Stomach (tissue), 9 donors: ENCODE data around the gene ZBTB42. TPM values are rescaled to one million over a fixed set of nuclear protein-coding genes. Genes with fewer than 3 reads are reported as not detected.

Source experiments
- DNase-seq, 2 donors: peaks; one replicate each; pipeline versions ENCODE4 v3.0.0 to v3.0.0-alpha.2; 2013 to 2019
- H3K27ac ChIP-seq, 5 donors: fragments of 200-600 bp in 4 of 5; sonication (generic) in 4 of 5; one replicate each; pipeline ENCODE4 v1.5.1; 2013 to 2019; ENCODE audit warnings: mild to moderate bottlenecking in 1 of 5, moderate library complexity in 1 of 5
- H3K27me3 ChIP-seq, 3 donors: fragments of 200-600 bp; sonication (generic); one replicate each; pipeline ENCODE4 v1.5.1; 2017 to 2019; ENCODE audit warnings: mixed run types in 1 of 3
- H3K36me3 ChIP-seq, 4 donors: fragments of 200-600 bp; sonication (generic); 1 replicate in 3 of 4; 2 replicates in 1 of 4; pipeline ENCODE4 v1.5.1; 2016 to 2019
- H3K4me1 ChIP-seq, 4 donors: fragments of 200-600 bp; sonication (generic); one replicate each; pipeline ENCODE4 v1.5.1; 2016 to 2019
- H3K4me3 ChIP-seq, 4 donors: fragments of 200-600 bp; sonication (generic) in 3 of 4; one replicate each; pipeline ENCODE4 v1.5.1; 2016 to 2019; ENCODE audit warnings: mild to moderate bottlenecking in 1 of 4
- H3K9me3 ChIP-seq, 4 donors: fragments of 200-600 bp; sonication (generic); one replicate each; pipeline ENCODE4 v1.5.1; 2016 to 2019
- EP300 ChIP-seq: sonication (generic); formaldehyde crosslinking; IDR thresholded peaks from one replicate; pipeline ENCODE4 v1.6.1; 2017; ENCODE audit warnings: antibody characterized with exemption
- POLR2A ChIP-seq, 4 donors: fragments of 450-650 bp; IDR thresholded peaks; one replicate each; pipeline ENCODE4 v1.6.1; 2016; ENCODE audit warnings: antibody characterized with exemption in 4 of 4, control low read depth in 2 of 4, mild to moderate bottlenecking in 1 of 4, moderate library complexity in 1 of 4
- POLR2AphosphoS5 ChIP-seq, 3 donors: sonication (generic); formaldehyde crosslinking; IDR thresholded peaks; one replicate each; pipeline ENCODE4 v1.6.1; 2016; ENCODE audit warnings: antibody characterized with exemption in 3 of 3
- WGBS, 5 donors: extraction: QIAGEN DNeasy Blood & Tissue Kit in 3 of 5; methylation state at CpG; one replicate each; pipeline versions ENCODE4 v1.1.5 to v1.1.7; 2013 to 2018; 5-methylcytosine and 5-hydroxymethylcytosine counted together
- intact Hi-C: fragments of 100-400 bp; cut with DNase I; formaldehyde crosslinking; loops from one replicate; pipeline ENCODE4 v1.15.1; 2023; ENCODE audit warnings: low total_unique reads
- polyA plus RNA-seq, 3 donors: library from polyadenylated mRNA; stranded (reverse); fragments of 200-250 nt; gene quantifications; one replicate each; pipeline ENCODE4 v1.2.3, GENCODE V29; 2013
- total RNA-seq, 5 donors: library from RNA; depleted of rRNA; stranded (reverse); fragments of >200 nt; gene quantifications; one replicate each; pipeline versions ENCODE4 v1.1.0 to v1.2.3, GENCODE V29; 2014 to 2016
- TF ChIP-seq, protein P1 (sequence below), 7 experiments: fragments of 450-650 bp in 4 of 7; fragments of 200-600 bp in 3 of 7; sonication (generic) in 3 of 7; IDR thresholded peaks; one replicate each; pipeline ENCODE4 v1.5.1; 2016 to 2019; ENCODE audit warnings: antibody characterized with exemption in 7 of 7, control low read depth in 2 of 7, mild to moderate bottlenecking in 1 of 7
- donor health status: healthy with polysubstance abuse.
- donor health status: Bipolar disorder and iron deficiency.
- donor health status: healthy.

Gene ZBTB42
- total and polyA plus RNA-seq, 8 donors: 4.6 to 59.7 (median 6.7) TPM

DNA sequence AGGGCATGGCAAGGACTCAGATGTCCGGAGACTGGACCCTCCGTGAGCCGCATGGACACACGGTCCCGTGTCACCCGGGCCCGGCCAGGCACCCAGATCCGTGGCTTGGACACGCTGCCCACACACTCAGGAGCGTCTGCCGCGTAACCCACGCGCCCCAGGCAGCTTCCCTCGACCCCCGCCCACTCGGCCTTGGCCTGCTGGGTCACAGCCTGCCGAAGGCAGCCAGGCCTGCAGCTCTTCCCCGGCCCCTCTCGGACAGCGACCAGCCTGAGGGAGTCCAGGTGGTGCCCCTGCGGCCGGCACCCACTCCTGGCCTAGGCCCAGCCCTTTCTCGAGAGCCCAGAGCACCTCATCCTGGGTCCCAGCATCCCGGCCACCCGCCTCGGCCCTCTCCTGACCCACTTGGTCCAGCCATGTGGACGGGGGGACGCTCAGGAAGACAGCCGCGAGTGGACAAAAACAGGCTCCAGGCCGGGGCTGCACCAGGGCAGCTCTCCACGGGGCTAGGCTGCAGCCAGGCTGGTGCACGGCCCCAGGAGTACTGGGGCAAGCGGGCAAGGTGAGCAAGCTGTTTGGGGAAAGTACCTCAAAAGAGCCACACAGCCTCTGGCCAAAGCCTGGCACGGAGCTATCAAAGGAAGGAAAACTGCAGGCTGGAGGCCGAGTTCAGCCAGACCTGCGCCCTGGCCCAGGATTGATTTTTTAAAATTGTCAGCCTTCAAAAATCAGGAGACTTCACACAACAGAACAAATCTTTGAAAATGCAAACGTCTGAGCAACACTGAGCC lies 11.8 kb upstream of the ZBTB42 start:
- Histone ChIP-seq H3K4me1 (peaks cover 90 to 100% (median 100%) of the 10 kb centered on the region in 4 donors), H3K9me3 (no peaks in the 10 kb centered on the region), H3K36me3 (peaks cover 23 to 69% (median 54%) of the 10 kb centered on the region in 4 donors), H3K27me3 (no peaks in the 10 kb centered on the region), H3K27ac (peak overlapping the region in 1 of 5 donors; percentile 61), H3K4me3 (no peak overlapping the region)
- TF ChIP-seq, protein P1, sequence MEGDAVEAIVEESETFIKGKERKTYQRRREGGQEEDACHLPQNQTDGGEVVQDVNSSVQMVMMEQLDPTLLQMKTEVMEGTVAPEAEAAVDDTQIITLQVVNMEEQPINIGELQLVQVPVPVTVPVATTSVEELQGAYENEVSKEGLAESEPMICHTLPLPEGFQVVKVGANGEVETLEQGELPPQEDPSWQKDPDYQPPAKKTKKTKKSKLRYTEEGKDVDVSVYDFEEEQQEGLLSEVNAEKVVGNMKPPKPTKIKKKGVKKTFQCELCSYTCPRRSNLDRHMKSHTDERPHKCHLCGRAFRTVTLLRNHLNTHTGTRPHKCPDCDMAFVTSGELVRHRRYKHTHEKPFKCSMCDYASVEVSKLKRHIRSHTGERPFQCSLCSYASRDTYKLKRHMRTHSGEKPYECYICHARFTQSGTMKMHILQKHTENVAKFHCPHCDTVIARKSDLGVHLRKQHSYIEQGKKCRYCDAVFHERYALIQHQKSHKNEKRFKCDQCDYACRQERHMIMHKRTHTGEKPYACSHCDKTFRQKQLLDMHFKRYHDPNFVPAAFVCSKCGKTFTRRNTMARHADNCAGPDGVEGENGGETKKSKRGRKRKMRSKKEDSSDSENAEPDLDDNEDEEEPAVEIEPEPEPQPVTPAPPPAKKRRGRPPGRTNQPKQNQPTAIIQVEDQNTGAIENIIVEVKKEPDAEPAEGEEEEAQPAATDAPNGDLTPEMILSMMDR (IDR thresholded peaks at IDR 0.05): no peak
- TF ChIP-seq EP300 (no peak), POLR2AphosphoS5 (IDR thresholded peaks at IDR 0.05) (no peak), POLR2A (IDR thresholded peaks at IDR 0.05) (no peak)
- intact Hi-C loops: no loop called here
- no peak for DNase-seq
- WGBS, 5 donors: 60 to 80% (median 73%) methylated on average over 21 to 39 of the region's 39 CpGs

DNA sequence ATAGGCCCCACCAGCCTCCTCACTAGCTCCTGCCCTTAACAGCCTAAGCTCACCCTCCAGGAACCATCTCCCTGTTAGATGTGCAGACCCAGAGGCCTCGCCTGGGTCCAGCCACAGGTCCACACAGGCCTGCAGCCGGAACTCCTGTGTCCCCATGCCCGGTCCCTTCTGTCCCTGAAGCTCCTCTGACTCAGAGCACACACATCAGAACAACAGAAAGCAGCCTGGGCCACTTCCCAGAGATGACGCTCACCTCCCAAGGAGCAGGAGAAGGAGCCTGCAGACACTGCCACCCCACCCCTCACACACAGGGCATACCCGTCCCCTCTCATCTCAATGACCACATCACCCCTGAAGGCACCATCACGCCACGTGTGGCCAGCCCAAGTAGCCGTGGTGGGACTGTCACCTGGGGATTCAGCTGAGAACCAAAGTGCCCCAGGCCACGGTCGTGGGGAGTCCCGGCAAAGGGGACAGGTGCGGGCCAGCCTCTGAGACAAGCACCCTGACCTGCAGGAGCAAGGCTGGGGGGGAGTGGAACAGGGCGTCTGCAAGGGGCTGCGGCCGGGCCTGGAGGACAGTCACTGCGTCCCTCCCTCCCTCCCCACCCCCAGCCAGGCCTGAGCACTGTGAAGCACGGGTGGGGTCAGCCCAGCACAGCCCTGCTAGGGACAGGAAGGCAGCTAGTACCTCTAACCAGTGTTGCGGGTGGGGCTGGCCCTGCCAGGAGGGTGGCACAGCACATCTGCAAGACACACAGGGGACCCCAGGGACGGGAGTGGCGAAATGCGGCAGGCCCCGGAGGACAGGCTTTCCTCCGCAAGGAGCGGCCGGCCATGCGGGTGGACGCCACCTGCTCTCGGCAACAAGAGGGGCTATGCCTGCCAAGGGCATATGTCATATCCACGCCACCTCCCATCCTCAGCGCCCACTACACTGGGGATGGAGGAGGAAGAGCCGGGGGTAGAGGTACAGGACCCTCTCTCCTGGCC lies 10.9 kb upstream of the ZBTB42 start:
- Histone ChIP-seq H3K4me1 (peaks cover 89 to 98% (median 98%) of the 10 kb centered on the region in 4 donors), H3K4me3 (no peak overlapping the region), H3K9me3 (no peaks in the 10 kb centered on the region), H3K36me3 (peaks cover 23 to 69% (median 54%) of the 10 kb centered on the region in 4 donors), H3K27me3 (no peaks in the 10 kb centered on the region), H3K27ac (peak overlapping the region in 1 of 5 donors; percentile 61)
- 71 to 86% (median 81%) methylated on average over 16 to 31 of the region's 31 CpGs for WGBS, 5 donors
- intact Hi-C loops: no loop called here
- TF ChIP-seq POLR2A (IDR thresholded peaks at IDR 0.05) (no peak), EP300 (no peak), POLR2AphosphoS5 (IDR thresholded peaks at IDR 0.05) (no peak)
- TF ChIP-seq, protein P1 (IDR thresholded peaks at IDR 0.05): no peak
- DNase-seq: no peak

DNA sequence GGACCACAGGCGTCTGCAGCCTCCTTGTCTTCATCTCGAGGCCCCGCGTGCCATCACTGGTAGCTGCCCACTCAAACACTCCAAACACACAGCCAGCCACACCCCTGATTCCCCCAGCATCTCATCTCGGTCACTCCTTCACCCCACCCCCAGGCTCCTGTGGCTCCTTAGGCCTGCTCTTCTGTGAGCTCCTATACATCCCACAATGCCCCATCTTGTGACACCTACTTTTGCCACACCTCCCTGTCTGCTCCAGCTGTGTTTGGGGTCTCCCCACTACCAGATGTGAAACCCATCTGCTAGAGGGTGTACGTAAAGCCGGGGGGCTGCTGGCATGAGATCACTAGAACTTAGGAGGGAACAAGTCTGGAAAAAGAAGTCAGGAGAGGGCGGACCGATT lies 9.5 kb upstream of the ZBTB42 start:
- no peak for DNase-seq
- H3K27ac ChIP-seq: peak overlapping the region in 3 of 5 donors; percentile 62 to 95 (median 88)
- TF ChIP-seq, protein P1 (IDR thresholded peaks at IDR 0.05): no peak
- TF ChIP-seq POLR2AphosphoS5 (IDR thresholded peaks at IDR 0.05) (no peak), EP300 (no peak), POLR2A (IDR thresholded peaks at IDR 0.05) (no peak)
- H3K4me1 ChIP-seq: peaks cover 82 to 92% (median 91%) of the 10 kb centered on the region in 4 donors
- no peak overlapping the region for H3K4me3 ChIP-seq
- no peaks in the 10 kb centered on the region for H3K27me3 ChIP-seq
- H3K9me3 ChIP-seq: no peaks in the 10 kb centered on the region
- intact Hi-C loops: no loop called here
- H3K36me3 ChIP-seq: peaks cover 23 to 60% (median 54%) of the 10 kb centered on the region in 4 donors
- WGBS, 5 donors: 85 to 92% (median 90%) methylated on average over 7 to 9 of the region's 9 CpGs
